Hepatocyte (in vitro differentiated cells): ENCODE results near the gene FAM163A. TPM values are rescaled to one million over a fixed set of nuclear protein-coding genes. Genes with fewer than 3 reads are reported as not detected.

Experiments
- DNase-seq: peaks from one replicate; pipeline ENCODE4 v3.0.0-alpha.2; 2016; ENCODE audit warnings: low spot score
- H2AFZ ChIP-seq: fragments of 200-600 bp; sonication (generic); 2 replicates; pipeline ENCODE4 v1.6.0; 2016; ENCODE audit warnings: antibody characterized with exemption, mild to moderate bottlenecking
- H3K27ac ChIP-seq: fragments of 200-600 bp; sonication (generic); 2 replicates; pipeline ENCODE4 v1.5.1; 2016; ENCODE audit warnings: mild to moderate bottlenecking
- H3K27me3 ChIP-seq: fragments of 200-600 bp; sonication (generic); 2 replicates; pipeline ENCODE4 v1.6.1; 2016
- H3K36me3 ChIP-seq: fragments of 200-600 bp; sonication (generic); replicated peaks from 2 replicates; pipeline ENCODE4 v1.5.1; 2016; ENCODE audit warnings: low read depth; ENCODE audit not compliant: insufficient read depth
- H3K4me1 ChIP-seq: fragments of 200-600 bp; sonication (generic); 2 replicates; pipeline ENCODE4 v1.5.1; 2016; ENCODE audit warnings: mild to moderate bottlenecking, moderate library complexity; ENCODE audit not compliant: insufficient read depth
- H3K4me2 ChIP-seq: fragments of 200-600 bp; sonication (generic); 2 replicates; pipeline ENCODE4 v1.6.0; 2016
- H3K4me3 ChIP-seq: fragments of 200-600 bp; sonication (generic); 2 replicates; pipeline ENCODE4 v1.5.1; 2016; ENCODE audit warnings: mild to moderate bottlenecking
- H3K79me2 ChIP-seq: fragments of 200-600 bp; sonication (generic); 2 replicates; pipeline ENCODE4 v1.6.0; 2017; ENCODE audit warnings: mild to moderate bottlenecking
- H3K9me2 ChIP-seq: fragments of 200-600 bp; sonication (generic); replicated peaks from 2 replicates; pipeline ENCODE4 v1.6.0; 2017; ENCODE audit warnings: mild to moderate bottlenecking; ENCODE audit not compliant: insufficient read depth
- H3K9me3 ChIP-seq: fragments of 200-600 bp; sonication (generic); 2 replicates; pipeline ENCODE4 v1.5.1; 2016; ENCODE audit warnings: low read depth, mild to moderate bottlenecking
- H4K20me1 ChIP-seq: fragments of 200-600 bp; sonication (generic); 2 replicates; pipeline ENCODE4 v1.6.0; 2016; ENCODE audit warnings: mild to moderate bottlenecking; ENCODE audit not compliant: insufficient read depth, poor library complexity, severe bottlenecking
- EZH2 ChIP-seq: fragments of 200-600 bp; sonication (generic); IDR thresholded peaks from 2 replicates; pipeline ENCODE4 v1.6.1; 2016; ENCODE audit warnings: antibody characterized with exemption, mild to moderate bottlenecking, borderline replicate concordance
- EZH2phosphoT487 ChIP-seq: fragments of 200-600 bp; sonication (generic); IDR thresholded peaks from one replicate; pipeline ENCODE4 v1.6.1; 2018; ENCODE audit warnings: antibody characterized with exemption, mild to moderate bottlenecking, low read depth, moderate library complexity; ENCODE audit not compliant: unreplicated experiment, severe bottlenecking
- WGBS: methylation state at CpG from one replicate; pipeline ENCODE4 v1.1.6; 2016; ENCODE audit warnings: low lambda C conversion rate; ENCODE audit errors: missing lambda C conversion rate; 5-methylcytosine and 5-hydroxymethylcytosine counted together
- polyA plus RNA-seq: library from polyadenylated mRNA; unstranded; fragments of >200 nt; fragmentation: Nextera tagmentation; extraction: Ambion mirVana; gene quantifications from 2 replicates; pipeline ENCODE4 v1.2.1, GENCODE V29; 2016
- total RNA-seq: library from RNA; depleted of rRNA; stranded (reverse); fragments of >200 nt; gene quantifications from 2 replicates; pipeline ENCODE4 v1.2.3, GENCODE V29; 2014
- TF ChIP-seq, protein P1 (sequence below): fragments of 200-600 bp; sonication (generic); IDR thresholded peaks from 2 replicates; pipeline ENCODE4 v1.5.1; 2016; ENCODE audit warnings: antibody characterized with exemption, mild to moderate bottlenecking; ENCODE audit not compliant: poor library complexity

FAM163A gene
- total and polyA plus RNA-seq, 2 experiments from 2014 or later, result 0.43 to 0.87 TPM

GRCh38 chr1:179761296-179761695 is 18.2 kb downstream of the FAM163A start:
- no peaks in the 10 kb centered on the region for H3K27me3 ChIP-seq
- H3K36me3 ChIP-seq, result no peaks in the 10 kb centered on the region
- TF ChIP-seq, protein P1, sequence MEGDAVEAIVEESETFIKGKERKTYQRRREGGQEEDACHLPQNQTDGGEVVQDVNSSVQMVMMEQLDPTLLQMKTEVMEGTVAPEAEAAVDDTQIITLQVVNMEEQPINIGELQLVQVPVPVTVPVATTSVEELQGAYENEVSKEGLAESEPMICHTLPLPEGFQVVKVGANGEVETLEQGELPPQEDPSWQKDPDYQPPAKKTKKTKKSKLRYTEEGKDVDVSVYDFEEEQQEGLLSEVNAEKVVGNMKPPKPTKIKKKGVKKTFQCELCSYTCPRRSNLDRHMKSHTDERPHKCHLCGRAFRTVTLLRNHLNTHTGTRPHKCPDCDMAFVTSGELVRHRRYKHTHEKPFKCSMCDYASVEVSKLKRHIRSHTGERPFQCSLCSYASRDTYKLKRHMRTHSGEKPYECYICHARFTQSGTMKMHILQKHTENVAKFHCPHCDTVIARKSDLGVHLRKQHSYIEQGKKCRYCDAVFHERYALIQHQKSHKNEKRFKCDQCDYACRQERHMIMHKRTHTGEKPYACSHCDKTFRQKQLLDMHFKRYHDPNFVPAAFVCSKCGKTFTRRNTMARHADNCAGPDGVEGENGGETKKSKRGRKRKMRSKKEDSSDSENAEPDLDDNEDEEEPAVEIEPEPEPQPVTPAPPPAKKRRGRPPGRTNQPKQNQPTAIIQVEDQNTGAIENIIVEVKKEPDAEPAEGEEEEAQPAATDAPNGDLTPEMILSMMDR, result no peak
- no peak for TF ChIP-seq EZH2phosphoT487
- no peak for TF ChIP-seq EZH2
- no peaks in the 10 kb centered on the region for H3K79me2 ChIP-seq
- no peak overlapping the region for H3K4me3 ChIP-seq
- no peak overlapping the region for H2AFZ ChIP-seq
- no peak overlapping the region for H3K4me2 ChIP-seq
- no peak for DNase-seq
- WGBS, result 64% methylated on average over 8 of the region's 8 CpGs
- H4K20me1 ChIP-seq, result no peaks in the 10 kb centered on the region
- H3K9me3 ChIP-seq, result no peaks in the 10 kb centered on the region
- H3K9me2 ChIP-seq, result no peaks in the 10 kb centered on the region
- no peaks in the 10 kb centered on the region for H3K4me1 ChIP-seq
- H3K27ac ChIP-seq, result no peak overlapping the region

DNA sequence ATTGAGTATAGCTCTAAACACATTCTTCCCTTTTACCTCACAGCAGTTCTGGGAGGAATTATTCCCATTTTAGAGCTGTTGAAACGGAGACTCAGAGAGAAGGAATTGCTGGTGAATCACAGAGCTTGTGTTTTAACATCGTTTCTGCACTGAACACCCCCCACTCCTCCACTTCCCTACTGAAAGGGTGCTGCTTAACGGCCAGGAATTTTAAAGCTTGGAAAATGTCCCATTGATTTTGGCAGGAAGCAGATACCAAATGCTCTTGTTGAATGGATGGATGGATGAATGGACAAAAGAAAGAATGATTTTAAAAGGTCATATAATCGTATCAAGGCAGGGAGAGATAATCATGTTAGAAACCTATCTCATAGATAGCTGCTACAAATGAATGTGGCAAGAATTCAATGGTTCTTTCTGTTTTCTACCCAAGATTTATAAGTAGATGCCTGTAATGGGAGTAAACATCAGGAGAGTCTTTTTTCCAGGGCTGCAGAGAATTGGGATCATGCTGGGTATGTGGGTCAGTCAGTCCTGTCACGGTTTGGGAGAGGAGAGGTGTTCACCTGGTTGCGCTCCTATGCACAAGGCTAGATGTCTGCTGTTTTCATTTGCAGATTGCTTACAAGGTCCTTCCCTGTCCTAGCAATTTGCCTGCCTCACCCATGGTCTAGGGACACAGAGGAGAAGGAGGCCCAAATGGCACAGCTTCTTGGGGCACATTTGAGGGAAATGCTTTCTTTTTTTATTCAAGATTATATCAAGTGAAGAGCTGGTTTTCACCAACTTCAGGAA is 19.0 kb downstream of the FAM163A start:
- no peak overlapping the region for H3K4me3 ChIP-seq
- TF ChIP-seq, protein P1, result no peak
- TF ChIP-seq EZH2phosphoT487 (no peak), EZH2 (no peak)
- H3K79me2 ChIP-seq, result no peaks in the 10 kb centered on the region
- H4K20me1 ChIP-seq, result no peaks in the 10 kb centered on the region
- no peaks in the 10 kb centered on the region for H3K27me3 ChIP-seq
- H3K4me2 ChIP-seq, result no peak overlapping the region
- H3K4me1 ChIP-seq, result no peaks in the 10 kb centered on the region
- no peaks in the 10 kb centered on the region for H3K9me2 ChIP-seq
- WGBS, result 78% methylated on average over 6 of the region's 6 CpGs
- no peaks in the 10 kb centered on the region for H3K9me3 ChIP-seq
- no peaks in the 10 kb centered on the region for H3K36me3 ChIP-seq
- no peak for DNase-seq
- H3K27ac ChIP-seq, result no peak overlapping the region
- H2AFZ ChIP-seq, result no peak overlapping the region

DNA sequence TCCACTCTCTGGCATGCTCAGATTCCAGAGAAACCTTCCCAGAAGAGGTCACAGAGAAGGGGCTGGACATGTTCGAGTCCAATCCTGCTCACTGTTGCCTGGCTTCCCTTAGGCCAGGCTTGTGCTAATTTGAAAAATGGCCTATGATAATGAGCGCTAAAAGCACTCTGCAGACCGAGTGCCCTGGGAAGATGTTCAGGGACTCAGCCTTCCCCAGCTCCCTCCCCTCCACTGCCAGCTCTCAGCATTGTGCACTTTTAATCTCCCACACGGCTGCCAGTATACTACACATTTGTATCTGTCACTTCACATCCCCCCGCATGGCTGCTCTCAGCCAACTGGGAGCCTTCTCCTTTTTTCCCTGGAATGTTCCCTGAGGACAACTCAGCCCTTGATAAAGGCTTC is 24.1 kb downstream of the FAM163A start:
- TF ChIP-seq EZH2, result no peak
- TF ChIP-seq EZH2phosphoT487, result no peak
- TF ChIP-seq, protein P1, result no peak
- 60% methylated on average over 5 of the region's 5 CpGs for WGBS
- Histone ChIP-seq H3K36me3 (no peaks in the 10 kb centered on the region), H3K9me2 (no peaks in the 10 kb centered on the region), H3K27me3 (no peaks in the 10 kb centered on the region), H3K9me3 (no peaks in the 10 kb centered on the region), H2AFZ (no peak overlapping the region), H3K27ac (no peak overlapping the region), H3K4me3 (no peak overlapping the region), H3K4me1 (no peaks in the 10 kb centered on the region), H4K20me1 (no peaks in the 10 kb centered on the region), H3K79me2 (no peaks in the 10 kb centered on the region), H3K4me2 (no peak overlapping the region)
- DNase-seq, result no peak
